Stimulated activated CD8-positive, alpha-beta memory T cell treated with anti-CD3 and anti-CD28 coated beads, Interleukin-7, amount 100 ng/mL, for 48 hours (primary cell): Measurements from ENCODE around the gene ANXA11.

Experiments used
- DNase-seq, 2 donors: peaks; one replicate each; pipeline ENCODE4 v3.0.0-alpha.2; 2020; ENCODE audit warnings: low read depth in 1 of 2; ENCODE audit errors: extremely low read depth in 1 of 2

ANXA11 gene

GRCh38 chr10:80166581-80167470, 38.5 kb downstream of the ANXA11 start:
- DNase-seq = no peak

- no peak for DNase-seq
Observed at GRCh38 chr10:80165173-80165572, 40.2 kb downstream of the ANXA11 start.

- no peak for DNase-seq
Observed at GRCh38 chr10:80164596-80164995, 40.7 kb downstream of the ANXA11 start.

- no peak for DNase-seq
Observed at GRCh38 chr10:80163741-80164341, 41.5 kb downstream of the ANXA11 start.

- no peak for DNase-seq
Observed at GRCh38 chr10:80161321-80162083, 43.8 kb downstream of the ANXA11 start.

DNA sequence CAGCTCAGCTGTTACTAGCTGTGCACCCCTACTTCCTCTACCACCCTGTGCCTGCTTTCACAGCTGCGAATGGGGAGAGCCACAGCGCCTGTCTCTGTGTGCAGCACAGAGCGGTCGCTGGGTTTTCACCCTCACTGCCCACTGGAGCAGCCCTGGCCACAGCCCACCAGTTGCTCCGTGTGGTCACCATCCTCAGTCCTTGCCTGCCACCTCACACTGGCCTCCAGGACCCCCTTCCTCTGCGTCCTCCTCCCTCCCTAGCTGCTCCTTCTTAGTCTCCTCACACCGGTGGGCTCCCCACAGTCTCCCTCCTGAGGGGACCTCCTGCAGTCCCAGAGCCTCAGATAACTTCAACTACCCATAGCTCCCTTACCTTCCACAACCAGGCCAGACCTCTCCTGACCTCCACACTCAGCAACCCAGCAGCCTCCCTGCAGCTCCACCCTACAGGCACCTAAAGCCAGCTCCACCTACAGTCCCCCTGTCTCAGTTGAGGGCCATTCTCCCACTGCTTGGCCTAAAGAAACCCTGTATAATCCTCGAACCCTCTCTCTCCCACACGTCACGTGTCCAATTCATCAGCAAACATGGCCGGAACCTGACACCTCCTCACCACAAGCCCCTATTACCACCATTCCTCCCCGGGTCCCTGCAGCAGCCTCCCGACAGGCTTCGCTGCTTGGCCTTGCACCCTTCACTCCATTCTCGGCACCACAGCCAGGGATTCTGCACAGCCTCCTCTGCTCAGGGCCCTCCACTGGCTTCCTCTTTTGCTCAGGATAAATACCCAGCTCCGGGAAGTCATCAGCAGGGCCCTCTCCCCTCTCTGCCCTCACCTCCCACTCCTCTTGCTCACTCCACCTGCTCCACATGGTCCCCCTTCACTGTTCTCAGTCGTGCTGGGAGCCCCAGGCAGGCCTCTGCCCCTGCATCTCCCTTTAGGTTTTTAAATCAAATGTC, 44.7 kb downstream of the ANXA11 start:
- no peak for DNase-seq

GRCh38 chr10:80159166-80159873, 46.0 kb downstream of the ANXA11 start:
- no peak for DNase-seq

GRCh38 chr10:80158598-80159127, 46.7 kb downstream of the ANXA11 start:
- DNase-seq = no peak

DNA sequence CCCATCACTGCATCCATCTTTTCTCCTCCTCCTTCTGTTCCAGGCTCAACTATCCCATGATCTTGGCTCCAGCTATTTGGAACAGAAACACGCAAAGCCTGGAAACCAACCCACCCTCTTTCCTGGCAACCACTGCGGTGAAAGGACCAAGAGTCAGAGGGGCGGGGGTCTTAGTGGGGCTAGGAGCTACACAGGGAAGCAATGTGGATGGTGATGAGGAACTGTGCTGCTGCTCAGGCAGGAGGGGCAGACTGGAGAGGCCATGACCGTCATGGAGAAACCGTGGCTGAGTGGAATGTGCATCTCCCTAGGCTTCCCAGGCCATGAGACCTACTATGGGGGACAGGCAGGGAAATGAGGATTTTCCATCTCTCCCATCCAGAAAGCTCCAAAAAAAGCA, 47.2 kb downstream of the ANXA11 start:
- DNase-seq = no peak

DNA sequence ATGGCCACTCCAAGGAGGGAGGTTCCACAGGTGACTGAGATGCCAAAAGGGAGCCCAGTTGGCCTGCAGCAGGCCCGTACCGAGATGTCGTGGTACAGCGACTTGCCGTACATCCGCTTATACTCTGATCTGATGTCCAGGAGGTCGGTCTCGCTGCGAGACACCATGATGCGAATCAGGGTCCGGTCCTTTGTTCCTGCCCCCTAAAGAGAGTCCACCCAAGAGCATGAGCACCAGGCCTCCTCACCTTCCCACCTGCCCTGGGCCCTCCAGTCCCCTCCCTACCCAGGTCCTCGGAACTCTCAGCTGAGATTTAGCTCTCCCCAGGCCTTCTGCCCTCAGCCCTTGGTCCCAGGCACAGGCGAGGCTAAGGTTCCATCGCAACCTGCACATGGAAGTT, 47.8 kb downstream of the ANXA11 start:
- DNase-seq = no peak

- DNase-seq = no peak
Observed at GRCh38 chr10:80156216-80156615, 49.1 kb downstream of the ANXA11 start.

- DNase-seq = no peak
Observed at GRCh38 chr10:80155696-80156215, 49.6 kb downstream of the ANXA11 start.

DNA sequence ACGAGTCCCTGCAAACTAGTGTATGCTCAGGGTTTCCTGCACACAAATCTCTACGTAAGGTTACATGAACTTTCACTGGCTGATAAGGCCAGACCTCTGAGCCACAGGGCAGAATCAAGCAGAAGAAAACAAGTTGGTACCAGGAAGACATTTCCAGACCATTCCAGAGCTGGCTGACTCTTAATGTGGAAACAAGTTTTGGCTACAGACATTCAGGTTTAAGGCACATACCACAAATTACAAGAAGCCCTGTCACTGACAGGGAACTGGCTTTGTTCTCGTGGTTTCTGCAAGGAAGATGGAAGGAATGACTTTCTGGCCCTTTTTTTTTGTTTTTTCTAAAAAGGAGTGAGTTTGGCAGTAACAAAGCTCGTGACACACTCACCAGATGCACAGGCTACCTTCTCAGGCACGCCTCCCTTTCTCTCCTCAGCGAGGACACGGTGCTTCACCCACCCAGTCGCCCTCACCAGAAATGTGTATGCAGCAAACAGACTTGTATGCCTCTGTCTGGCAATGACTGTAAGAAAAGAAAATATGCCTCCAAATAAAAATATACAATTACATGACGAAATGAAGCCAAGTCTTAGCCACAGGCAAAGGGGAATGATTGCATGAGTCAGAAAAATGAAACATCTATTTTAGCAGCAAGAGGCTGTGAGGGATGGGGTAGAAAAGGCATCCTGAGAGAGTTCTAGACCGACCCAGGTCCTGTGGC, 50.2 kb downstream of the ANXA11 start:
- no peak for DNase-seq

DNA sequence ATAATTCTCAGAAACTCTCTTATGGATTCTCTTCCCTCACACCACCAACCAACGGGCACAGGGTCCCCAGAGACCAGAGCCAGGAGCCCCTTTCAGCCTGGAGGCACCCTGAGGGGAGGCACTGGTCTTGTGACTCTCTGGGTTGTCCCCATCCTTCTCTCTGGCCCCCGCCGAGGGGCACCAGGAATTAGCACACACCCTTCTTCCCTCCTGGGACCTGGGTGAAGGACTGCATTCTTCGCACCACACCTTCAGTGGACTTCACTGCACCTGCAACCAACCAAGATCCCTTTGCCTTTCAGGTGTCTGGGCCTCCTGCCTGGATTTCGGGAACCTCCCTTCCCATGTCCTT, 50.7 kb downstream of the ANXA11 start:
- no peak for DNase-seq

DNA sequence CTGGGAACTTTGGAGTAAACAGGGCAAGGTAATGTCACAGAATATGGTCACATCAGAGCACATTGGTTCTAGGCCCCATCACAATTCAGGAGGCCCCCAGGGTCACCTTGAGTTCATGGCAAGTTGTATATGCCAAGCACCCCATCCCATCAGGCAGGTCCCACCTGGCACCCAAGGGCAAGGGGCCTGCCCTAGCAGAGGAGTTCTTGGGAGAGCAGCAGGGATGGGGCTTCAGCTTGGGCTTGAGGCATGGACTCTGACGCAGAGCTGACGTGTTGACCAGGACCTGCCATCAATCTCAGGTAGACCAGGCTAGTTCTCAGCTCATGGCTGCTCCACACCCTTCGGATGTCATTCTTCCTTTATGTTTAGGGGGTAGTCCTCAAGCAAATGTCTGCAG, 51.9 kb downstream of the ANXA11 start:
- no peak for DNase-seq

- no peak for DNase-seq
Observed at GRCh38 chr10:80152820-80153219, 52.5 kb downstream of the ANXA11 start.

- DNase-seq = no peak
Observed at GRCh38 chr10:80150172-80150571, 55.2 kb downstream of the ANXA11 start.

- DNase-seq = no peak
Observed at GRCh38 chr10:80149123-80149522, 56.2 kb downstream of the ANXA11 start.
